BE2C (cell line): ENCODE measurements around the gene RNF4.
"Not testable (repeated sequence)": the region's sequence is repeated elsewhere in the genome, so short reads cannot be mapped to it uniquely, and the experiment has no call there.

ENCODE experiments used
- DNase-seq: peaks from one replicate; pipeline ENCODE4 v3.0.0-alpha.2; 2020
- H3K27me3 ChIP-seq: fragments of 250-450 bp; sonication (Bioruptor Pico); 2 replicates; pipeline ENCODE4 v1.5.1; 2020; ENCODE audit warnings: mild to moderate bottlenecking
- H3K36me3 ChIP-seq: fragments of 250-450 bp; sonication (Bioruptor Pico); 2 replicates; pipeline ENCODE4 v1.5.1; 2020; ENCODE audit warnings: mild to moderate bottlenecking
- H3K4me1 ChIP-seq: fragments of 250-450 bp; sonication (Bioruptor Pico); 2 replicates; pipeline ENCODE4 v1.5.1; 2020
- H3K4me3 ChIP-seq: 2 replicates; pipeline ENCODE4 v1.5.1; 2011; ENCODE audit warnings: low read depth, low read length
- H3K9me3 ChIP-seq: fragments of 250-450 bp; sonication (Bioruptor Pico); 2 replicates; pipeline ENCODE4 v1.5.1; 2020
- CTCF ChIP-seq: IDR thresholded peaks from 2 replicates; pipeline ENCODE4 v1.5.1; 2012; ENCODE audit warnings: mild to moderate bottlenecking, low read depth, low read length

The RNF4 gene

GRCh38 chr4:2465032-2465431, 3.9 kb upstream of the RNF4 start:
- H3K4me3 ChIP-seq: no peak overlapping the region
- H3K4me1 ChIP-seq: peaks cover 4% of the 10 kb centered on the region; the same call in 1 of the 2 replicates
- no peaks in the 10 kb centered on the region; the same call in 1 of the 2 replicates for H3K9me3 ChIP-seq
- TF ChIP-seq CTCF: no peak
- no peak for DNase-seq
- no peaks in the 10 kb centered on the region for H3K27me3 ChIP-seq
- peaks cover 3% of the 10 kb centered on the region; the same call in 1 of the 2 replicates for H3K36me3 ChIP-seq

- not testable (repeated sequence) for H3K4me3 ChIP-seq, H3K27me3 ChIP-seq, DNase-seq, H3K36me3 ChIP-seq, H3K9me3 ChIP-seq, H3K4me1 ChIP-seq
These were observed 3.4 kb upstream of the RNF4 start for GRCh38 chr4:2465544-2465943.

GRCh38 chr4:2469192-2469984, 482 bp downstream of the RNF4 start:
- H3K4me1 ChIP-seq: no peaks in the 10 kb centered on the region
- peak overlapping the region; percentile 99 for H3K4me3 ChIP-seq
- no peaks in the 10 kb centered on the region for H3K27me3 ChIP-seq
- H3K36me3 ChIP-seq: peaks cover 42% of the 10 kb centered on the region
- peak; percentile 48 for DNase-seq
- no peaks in the 10 kb centered on the region for H3K9me3 ChIP-seq
- no peak for TF ChIP-seq CTCF

GRCh38 chr4:2470791-2471190, 1.9 kb downstream of the RNF4 start:
- Histone ChIP-seq H3K36me3 (peaks cover 54% of the 10 kb centered on the region), H3K9me3 (no peaks in the 10 kb centered on the region), H3K27me3 (no peaks in the 10 kb centered on the region), H3K4me3 (peak overlapping the region; percentile 99; the same call in 1 of the 2 replicates), H3K4me1 (no peaks in the 10 kb centered on the region)
- no peak for DNase-seq
- no peak for TF ChIP-seq CTCF

GRCh38 chr4:2472187-2472586, 3.3 kb downstream of the RNF4 start:
- H3K4me1 ChIP-seq: no peaks in the 10 kb centered on the region
- no peak overlapping the region for H3K4me3 ChIP-seq
- TF ChIP-seq CTCF: no peak
- no peaks in the 10 kb centered on the region for H3K27me3 ChIP-seq
- H3K36me3 ChIP-seq: peaks cover 61% of the 10 kb centered on the region
- no peak for DNase-seq
- H3K9me3 ChIP-seq: no peaks in the 10 kb centered on the region

GRCh38 chr4:2478229-2478628, 9.3 kb downstream of the RNF4 start:
- peaks cover 10% of the 10 kb centered on the region for H3K4me1 ChIP-seq
- H3K9me3 ChIP-seq: no peaks in the 10 kb centered on the region
- peaks cover 33% of the 10 kb centered on the region for H3K36me3 ChIP-seq
- H3K4me3 ChIP-seq: no peak overlapping the region
- TF ChIP-seq CTCF: no peak
- no peaks in the 10 kb centered on the region for H3K27me3 ChIP-seq
- DNase-seq: no peak
